MCF 10A (cell line): Measurements from ENCODE around the gene COL6A1. TPM values are rescaled to one million over a fixed set of nuclear protein-coding genes. Genes with fewer than 3 reads are reported as not detected.
"Not testable (repeated sequence)": the region's sequence is repeated elsewhere in the genome, so short reads cannot be mapped to it uniquely, and the experiment has no call there.

Source experiments
- BruUV-seq: library from RNA; stranded (reverse); fragments of 400-500 nt; replicated peaks from 2 replicates; lab custom pipeline; 2021; lab: Mats Ljungman, UMichigan
- CTCF ChIA-PET: fragments of 300-600 bp; sonication (Branson Sonifier 250); formaldehyde crosslinking; extraction: SDS; loops from one replicate; lab custom pipeline; 2021; ENCODE audit warnings: antibody characterized with exemption, inconsistent platforms; lab: Yijun Ruan, JAX
- POLR2A ChIA-PET: fragments of 300-600, 350-650 bp; sonication (Branson Sonifier 250); formaldehyde crosslinking; extraction: SDS; loops from one replicate; lab custom pipeline; 2020; ENCODE audit warnings: antibody characterized with exemption, inconsistent platforms; lab: Yijun Ruan, JAX
- DNase-seq: peaks from one replicate; pipeline ENCODE4 v3.0.0-alpha.2; 2018; ENCODE audit not compliant: unreplicated experiment
- H3K27ac Mint-ChIP-seq: one replicate; pipeline ENCODE4 v1.8.0; 2022; ENCODE audit warnings: mild to moderate bottlenecking, low read depth, mixed read lengths; ENCODE audit not compliant: unreplicated experiment
- H3K27me3 Mint-ChIP-seq: one replicate; pipeline ENCODE4 v1.8.0; 2022; ENCODE audit warnings: mixed read lengths; ENCODE audit not compliant: insufficient read depth, unreplicated experiment
- H3K36me3 Mint-ChIP-seq: one replicate; pipeline ENCODE4 v1.8.0; 2022; ENCODE audit warnings: mild to moderate bottlenecking, moderate library complexity, mixed read lengths; ENCODE audit not compliant: insufficient read depth, unreplicated experiment
- H3K4me1 Mint-ChIP-seq: one replicate; pipeline ENCODE4 v1.8.0; 2022; ENCODE audit warnings: mixed read lengths; ENCODE audit not compliant: insufficient read depth, unreplicated experiment
- H3K4me3 Mint-ChIP-seq: one replicate; pipeline ENCODE4 v1.8.0; 2022; ENCODE audit warnings: mild to moderate bottlenecking, moderate library complexity, mixed read lengths; ENCODE audit not compliant: unreplicated experiment
- H3K9me3 Mint-ChIP-seq: one replicate; pipeline ENCODE4 v1.8.0; 2022; ENCODE audit warnings: mixed read lengths; ENCODE audit not compliant: unreplicated experiment
- intact Hi-C: fragments of 100-400 bp; cut with micrococcal nuclease; formaldehyde crosslinking; loops from 2 replicates; pipeline ENCODE4 v1.14.1; 2022
- total RNA-seq: library from RNA; stranded (reverse); gene quantifications from 2 replicates; pipeline ENCODE4 v1.2.3, GENCODE V29; 2022
- TF ChIP-seq, protein P1 (sequence below): fragments of 200-600 bp; IDR thresholded peaks from one replicate; pipeline ENCODE4 v1.8.0; 2022; ENCODE audit warnings: antibody characterized with exemption, mild to moderate bottlenecking; ENCODE audit not compliant: unreplicated experiment

COL6A1 gene
- total RNA-seq, 1 experiment from 2014 or later = 3.2 TPM

DNA sequence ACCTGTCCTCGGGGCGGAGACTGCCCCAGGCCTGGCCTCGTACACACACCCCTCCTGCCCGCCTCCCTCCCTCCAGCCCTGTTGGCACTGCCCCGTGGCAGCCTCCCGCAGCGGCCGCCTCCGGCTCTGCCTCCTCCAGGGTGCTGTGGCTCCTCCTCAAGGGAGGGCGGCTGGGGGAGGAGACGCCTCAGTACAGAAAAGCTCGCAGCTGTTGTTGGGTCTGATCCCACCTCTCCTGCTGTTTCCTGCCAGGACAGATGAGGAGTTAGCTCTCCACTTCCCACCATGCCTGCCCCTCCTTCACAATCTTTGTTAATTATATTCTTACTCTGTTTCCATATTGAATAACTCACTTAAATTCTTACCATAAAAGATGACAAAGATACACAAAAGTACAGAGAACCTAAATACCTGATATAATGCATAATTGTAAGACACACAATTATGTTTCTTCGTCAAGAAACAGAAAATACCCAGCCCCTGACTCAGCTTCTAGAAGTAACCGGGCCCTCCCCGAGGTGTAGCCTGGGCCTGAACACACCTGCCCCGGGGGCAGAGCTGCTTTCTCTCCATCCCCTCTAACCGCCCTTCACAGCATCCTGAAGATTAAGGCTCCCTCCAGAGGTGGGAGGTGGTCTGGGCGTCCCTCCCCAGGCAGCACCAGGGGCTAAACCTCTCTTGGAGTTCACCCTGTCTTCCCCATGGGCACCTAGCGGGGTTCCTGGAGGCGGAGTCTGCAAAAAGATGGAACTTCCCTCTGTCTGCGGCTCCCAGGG, 30.6 kb upstream of the COL6A1 start:
- intact Hi-C loops = no loop called here
- BruUV-seq = no TSS peak
- ChIA-PET CTCF (interaction anchor here (0.6 kb wide), 2 partner anchors 28 to 203 kb away, joined by 3 read pairs; no protein-coding TSS in a partner anchor), POLR2A (interaction anchor here (0.5 to 0.7 kb wide), 2 partner anchors 41 to 137 kb away, joined by 3 to 4 read pairs; no protein-coding TSS in a partner anchor)
- Mint-ChIP-seq H3K4me3 (peak overlapping the region; percentile 30), H3K4me1 (peaks cover 11% of the 10 kb centered on the region), H3K9me3 (no peaks in the 10 kb centered on the region), H3K27me3 (peaks cover 37% of the 10 kb centered on the region), H3K36me3 (no peaks in the 10 kb centered on the region), H3K27ac (no peak overlapping the region)
- TF ChIP-seq, protein P1, sequence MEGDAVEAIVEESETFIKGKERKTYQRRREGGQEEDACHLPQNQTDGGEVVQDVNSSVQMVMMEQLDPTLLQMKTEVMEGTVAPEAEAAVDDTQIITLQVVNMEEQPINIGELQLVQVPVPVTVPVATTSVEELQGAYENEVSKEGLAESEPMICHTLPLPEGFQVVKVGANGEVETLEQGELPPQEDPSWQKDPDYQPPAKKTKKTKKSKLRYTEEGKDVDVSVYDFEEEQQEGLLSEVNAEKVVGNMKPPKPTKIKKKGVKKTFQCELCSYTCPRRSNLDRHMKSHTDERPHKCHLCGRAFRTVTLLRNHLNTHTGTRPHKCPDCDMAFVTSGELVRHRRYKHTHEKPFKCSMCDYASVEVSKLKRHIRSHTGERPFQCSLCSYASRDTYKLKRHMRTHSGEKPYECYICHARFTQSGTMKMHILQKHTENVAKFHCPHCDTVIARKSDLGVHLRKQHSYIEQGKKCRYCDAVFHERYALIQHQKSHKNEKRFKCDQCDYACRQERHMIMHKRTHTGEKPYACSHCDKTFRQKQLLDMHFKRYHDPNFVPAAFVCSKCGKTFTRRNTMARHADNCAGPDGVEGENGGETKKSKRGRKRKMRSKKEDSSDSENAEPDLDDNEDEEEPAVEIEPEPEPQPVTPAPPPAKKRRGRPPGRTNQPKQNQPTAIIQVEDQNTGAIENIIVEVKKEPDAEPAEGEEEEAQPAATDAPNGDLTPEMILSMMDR = no peak
- peak; percentile 64 for DNase-seq

DNA sequence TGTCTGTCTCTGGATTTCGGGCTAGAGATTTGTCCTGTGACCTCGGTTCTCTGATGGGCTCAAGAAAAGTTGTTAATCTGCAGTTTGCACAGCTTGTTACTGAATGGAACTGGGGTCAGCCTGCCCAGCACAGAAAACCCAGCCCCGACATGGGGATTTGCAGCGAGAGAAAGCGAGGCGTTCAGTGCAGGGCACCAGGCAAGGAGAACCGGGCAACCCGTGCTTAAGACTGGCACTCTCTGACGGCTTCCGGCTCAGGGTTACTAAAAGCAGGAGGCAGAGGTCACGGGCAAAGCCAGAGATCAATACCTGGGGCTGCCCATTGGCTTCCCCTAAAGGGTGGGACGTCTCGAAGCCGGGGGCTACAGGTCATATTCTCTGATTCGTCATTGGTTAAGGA, 29.9 kb upstream of the COL6A1 start:
- POLR2A ChIA-PET = interaction anchor here (0.5 kb wide), 1 partner anchor 138 kb away, joined by 4 read pairs; no protein-coding TSS in a partner anchor
- TF ChIP-seq, protein P1 = no peak
- Mint-ChIP-seq H3K36me3 (no peaks in the 10 kb centered on the region), H3K27me3 (peaks cover 44% of the 10 kb centered on the region), H3K27ac (no peak overlapping the region), H3K4me1 (peaks cover 11% of the 10 kb centered on the region), H3K4me3 (no peak overlapping the region), H3K9me3 (no peaks in the 10 kb centered on the region)
- intact Hi-C loops = no loop called here
- no TSS peak for BruUV-seq
- DNase-seq = no peak
- CTCF ChIA-PET = interaction anchor here (0.6 kb wide), 1 partner anchor 204 kb away, joined by 3 read pairs; no protein-coding TSS in a partner anchor

DNA sequence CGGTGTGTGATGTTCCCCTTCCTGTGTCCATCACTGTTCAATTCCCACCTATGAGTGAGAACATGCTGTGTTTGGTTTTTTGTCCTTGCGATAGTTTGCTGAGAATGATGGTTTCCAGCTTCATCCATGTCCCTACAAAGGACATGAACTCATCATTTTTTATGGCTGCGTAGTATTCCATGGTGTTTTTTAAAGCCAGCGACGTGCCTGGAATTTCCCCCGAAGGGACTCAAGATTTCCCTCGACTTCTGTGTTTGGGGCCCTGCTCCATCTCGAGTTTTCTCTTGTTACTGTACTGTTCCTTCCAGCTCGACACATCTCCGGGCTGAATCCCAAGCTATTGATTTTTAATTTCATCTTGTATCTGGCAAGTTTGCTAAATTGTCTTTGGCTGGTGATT, 29.0 kb upstream of the COL6A1 start:
- intact Hi-C loops, CTCF ChIA-PET, DNase-seq: not testable (repeated sequence)

DNA sequence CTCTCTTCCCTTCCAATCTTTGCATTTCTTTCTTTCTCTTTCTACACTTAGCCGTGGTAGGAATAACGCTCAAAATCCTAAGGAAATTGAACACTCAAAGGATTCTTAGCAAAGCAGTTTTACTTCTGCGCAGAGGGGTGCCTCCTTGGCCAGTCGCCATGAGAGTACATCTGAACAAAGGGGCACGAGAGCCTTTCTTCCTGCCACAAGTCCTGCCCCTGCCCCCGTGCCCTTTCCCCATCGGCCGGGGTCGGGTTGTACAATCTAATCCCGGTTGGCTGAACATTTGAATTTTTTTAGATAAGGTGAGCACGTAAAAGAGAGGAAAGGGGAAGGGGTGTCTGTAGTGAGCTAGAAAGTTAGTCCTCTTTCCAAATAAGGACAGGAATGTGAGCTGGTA, 28.6 kb upstream of the COL6A1 start:
- TF ChIP-seq, protein P1 = no peak
- ChIA-PET CTCF (interaction anchor here (0.7 kb wide), 1 partner anchor 52 kb away, joined by 3 read pairs; no protein-coding TSS in a partner anchor), POLR2A (interaction anchor here (0.6 kb wide), 1 partner anchor 13 kb away, joined by 3 read pairs; no protein-coding TSS in a partner anchor)
- no peak for DNase-seq
- no peaks in the 10 kb centered on the region for H3K9me3 Mint-ChIP-seq
- peaks cover 46% of the 10 kb centered on the region for H3K27me3 Mint-ChIP-seq
- H3K4me3 Mint-ChIP-seq = no peak overlapping the region
- H3K4me1 Mint-ChIP-seq = peaks cover 12% of the 10 kb centered on the region
- H3K36me3 Mint-ChIP-seq = no peaks in the 10 kb centered on the region
- intact Hi-C loops = no loop called here
- BruUV-seq = no TSS peak
- H3K27ac Mint-ChIP-seq = no peak overlapping the region

More for the DNA sequence above, 29.0 kb upstream of the COL6A1 start:
- POLR2A ChIA-PET, H3K4me3 Mint-ChIP-seq, H3K9me3 Mint-ChIP-seq, H3K27ac Mint-ChIP-seq, H3K36me3 Mint-ChIP-seq, BruUV-seq: not testable (repeated sequence)
- peaks cover 11% of the 10 kb centered on the region for H3K4me1 Mint-ChIP-seq
- H3K27me3 Mint-ChIP-seq = peaks cover 46% of the 10 kb centered on the region
